Karpas-422 (cell line): ENCODE results near the gene BRI3BP. TPM values are rescaled to one million over a fixed set of nuclear protein-coding genes. Genes with fewer than 3 reads are reported as not detected.

Experiments
- DNase-seq: peaks from one replicate; pipeline ENCODE4 v3.0.0-alpha.2; 2015
- H2AFZ ChIP-seq: fragments of 200-600 bp; sonication (generic); 2 replicates; pipeline ENCODE4 v1.6.1; 2014; ENCODE audit warnings: antibody characterized with exemption, low read length, mixed read lengths
- H3K27ac ChIP-seq: fragments of 200-600 bp; sonication (generic); 2 replicates; pipeline ENCODE4 v1.5.1; 2014; ENCODE audit warnings: mild to moderate bottlenecking, low read length, moderate library complexity
- H3K27me3 ChIP-seq: fragments of 200-600 bp; sonication (generic); 2 replicates; pipeline ENCODE4 v1.6.1; 2014; ENCODE audit warnings: low read length, mixed read lengths
- H3K36me3 ChIP-seq: fragments of 200-600 bp; sonication (generic); 2 replicates; pipeline ENCODE4 v1.6.1; 2014; ENCODE audit warnings: low read length, mixed read lengths; ENCODE audit not compliant: insufficient read depth
- H3K4me1 ChIP-seq: fragments of 200-600 bp; sonication (generic); 2 replicates; pipeline ENCODE4 v1.6.1; 2014; ENCODE audit warnings: mild to moderate bottlenecking, low read length, mixed read lengths
- H3K4me2 ChIP-seq: fragments of 200-600 bp; sonication (generic); 2 replicates; pipeline ENCODE4 v1.6.1; 2014; ENCODE audit warnings: low read length, low read depth, mild to moderate bottlenecking; ENCODE audit not compliant: poor library complexity, severe bottlenecking
- H3K4me3 ChIP-seq: fragments of 200-600 bp; sonication (generic); 2 replicates; pipeline ENCODE4 v1.5.1; 2014; ENCODE audit warnings: mild to moderate bottlenecking, antibody characterized with exemption, low read length, mixed read lengths
- H3K79me2 ChIP-seq: fragments of 200-600 bp; sonication (generic); 2 replicates; pipeline ENCODE4 v1.6.1; 2014; ENCODE audit warnings: mild to moderate bottlenecking, low read length, mixed read lengths
- H3K9ac ChIP-seq: fragments of 200-600 bp; sonication (generic); 2 replicates; pipeline ENCODE4 v1.6.0; 2014; ENCODE audit warnings: low read length
- H3K9me2 ChIP-seq: fragments of 200-600 bp; sonication (generic), shearing (Covaris generic); replicated peaks from 2 replicates; pipeline ENCODE4 v1.6.0; 2014; ENCODE audit warnings: mild to moderate bottlenecking, low read length, moderate library complexity; ENCODE audit not compliant: insufficient read depth
- H3K9me3 ChIP-seq: fragments of 300-700, 200-600 bp; sonication (generic); 2 replicates; pipeline ENCODE4 v1.6.1; 2014; ENCODE audit warnings: low read length, mixed read lengths
- H4K20me1 ChIP-seq: fragments of 200-600 bp; sonication (generic); 2 replicates; pipeline ENCODE4 v1.6.1; 2014; ENCODE audit warnings: mild to moderate bottlenecking, antibody characterized with exemption, low read length, low read depth; ENCODE audit not compliant: insufficient read depth
- total RNA-seq: library from RNA; depleted of rRNA; stranded (reverse); fragments of >200 nt; shearing (Covaris generic); gene quantifications from 2 replicates; pipeline ENCODE4 v1.2.3, GENCODE V29; 2014; ENCODE audit warnings: low replicate concordance; rRNA removed

Gene BRI3BP, protein sequence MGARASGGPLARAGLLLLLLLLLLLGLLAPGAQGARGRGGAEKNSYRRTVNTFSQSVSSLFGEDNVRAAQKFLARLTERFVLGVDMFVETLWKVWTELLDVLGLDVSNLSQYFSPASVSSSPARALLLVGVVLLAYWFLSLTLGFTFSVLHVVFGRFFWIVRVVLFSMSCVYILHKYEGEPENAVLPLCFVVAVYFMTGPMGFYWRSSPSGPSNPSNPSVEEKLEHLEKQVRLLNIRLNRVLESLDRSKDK
- total RNA-seq: 48.9 and 52.9 TPM in 2 replicates

DNA sequence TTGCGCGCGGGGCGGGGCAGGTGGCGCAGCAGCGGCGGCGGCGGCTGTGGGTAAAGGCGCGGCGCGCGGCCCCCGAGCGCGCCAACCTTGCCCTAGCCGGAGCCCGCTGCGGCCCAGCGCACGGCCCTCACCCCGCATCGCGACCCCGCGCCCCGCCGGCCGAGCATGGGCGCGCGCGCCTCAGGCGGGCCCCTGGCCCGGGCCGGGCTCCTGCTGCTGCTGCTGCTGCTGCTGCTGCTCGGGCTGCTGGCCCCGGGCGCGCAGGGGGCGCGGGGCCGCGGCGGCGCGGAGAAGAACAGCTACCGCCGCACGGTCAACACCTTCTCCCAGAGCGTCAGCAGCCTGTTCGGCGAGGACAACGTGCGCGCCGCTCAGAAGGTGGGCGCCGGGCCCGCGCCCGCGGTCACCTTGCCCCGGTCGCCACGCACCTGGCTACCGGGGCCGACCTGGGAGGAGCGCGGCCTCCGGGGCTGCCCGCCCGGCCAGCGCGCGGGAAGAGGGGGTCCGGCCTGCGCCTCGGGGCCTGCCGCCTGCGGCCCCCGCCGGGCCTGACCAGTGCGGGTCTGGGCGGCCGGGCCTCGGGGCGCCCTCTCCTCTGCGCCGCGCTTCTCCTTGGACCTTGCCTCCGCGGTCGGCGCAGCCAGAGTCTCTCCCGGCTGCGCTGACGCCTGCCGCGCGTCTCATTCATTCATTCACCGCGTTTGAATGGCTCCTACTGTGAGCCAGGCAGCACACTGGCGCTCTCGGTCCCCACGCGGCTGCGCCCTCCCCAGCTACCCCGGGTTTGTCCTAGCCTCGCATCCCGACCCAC is at the start of gene BRI3BP:
Gene BRI3BP (plus strand): TSS at position 20 of the 811 bp plus-strand sequence. CDS start 146 bp downstream, at position 166.
- H2AFZ ChIP-seq: peak within 1 kb of the TSS; percentile 66
- peak within 1 kb of the TSS; percentile 99 for H3K27ac ChIP-seq
- DNase-seq: peak; percentile 92
- H3K4me1 ChIP-seq: peaks cover 43% of the 10 kb centered on the region
- peaks cover 12% of the 10 kb centered on the region; the same call in 1 of the 2 replicates for H3K36me3 ChIP-seq
- H3K4me2 ChIP-seq: peak within 1 kb of the TSS; percentile 93
- peak within 1 kb of the TSS; percentile 87 for H3K9ac ChIP-seq
- no peaks in the 10 kb centered on the region for H3K27me3 ChIP-seq
- no peaks in the 10 kb centered on the region for H3K9me2 ChIP-seq
- peak within 1 kb of the TSS; percentile 86 for H3K4me3 ChIP-seq
- H3K79me2 ChIP-seq: peaks cover 46% of the 10 kb centered on the region
- no peaks in the 10 kb centered on the region for H3K9me3 ChIP-seq
- H4K20me1 ChIP-seq: peaks cover 25% of the 10 kb centered on the region

DNA sequence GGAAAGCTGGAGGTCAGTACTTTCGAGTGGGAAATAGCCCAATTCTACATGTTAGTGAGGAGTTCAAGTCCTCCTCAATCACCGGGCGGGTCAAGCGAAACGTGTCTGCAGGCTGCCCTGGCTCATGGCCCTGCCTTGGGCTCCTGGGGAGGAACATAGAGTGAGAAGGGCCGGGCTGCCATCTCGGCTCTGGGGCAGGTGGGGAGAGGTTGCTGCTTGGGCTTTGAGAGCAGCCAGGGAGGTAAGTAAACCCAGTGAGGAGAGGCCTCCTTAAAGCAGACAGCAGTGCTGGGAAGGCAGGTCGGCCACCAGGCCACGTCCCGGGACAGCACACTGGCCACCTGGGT is 47.0 kb upstream of the BRI3BP start:
- Histone ChIP-seq H3K27ac (no peak overlapping the region), H3K9me3 (no peaks in the 10 kb centered on the region), H3K4me3 (no peak overlapping the region), H3K9ac (no peak overlapping the region), H3K79me2 (no peaks in the 10 kb centered on the region), H3K9me2 (no peaks in the 10 kb centered on the region), H3K27me3 (no peaks in the 10 kb centered on the region), H3K4me1 (no peaks in the 10 kb centered on the region), H3K4me2 (no peak overlapping the region), H4K20me1 (0 out of 2 replicates have a peak, but pooled peaks cover 4% of the 10 kb centered on the region), H3K36me3 (peaks cover 6% of the 10 kb centered on the region; the same call in 1 of the 2 replicates), H2AFZ (no peak overlapping the region)
- no peak for DNase-seq

DNA sequence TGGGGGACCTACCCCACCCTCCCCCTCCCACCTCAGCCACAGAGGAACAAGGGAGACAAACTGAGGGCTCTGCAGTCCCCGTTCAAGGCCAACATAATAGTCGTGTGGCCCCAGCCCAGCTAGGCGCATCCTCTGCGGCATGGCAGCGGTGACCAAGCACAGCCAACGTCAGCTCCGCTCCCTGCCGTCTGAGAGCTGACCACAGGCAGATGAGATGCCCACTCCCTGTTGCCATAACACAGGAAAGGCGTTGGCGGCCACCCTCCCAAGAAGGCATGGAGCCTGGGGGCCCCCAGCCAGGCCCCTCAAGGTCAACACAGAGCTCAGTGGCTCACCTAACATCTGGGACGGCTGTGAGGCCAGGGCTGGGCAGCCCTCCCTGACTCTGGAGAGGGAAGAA is 46.4 kb upstream of the BRI3BP start:
- DNase-seq: no peak
- 0 out of 2 replicates have a peak, but pooled peaks cover 4% of the 10 kb centered on the region for H4K20me1 ChIP-seq
- H3K4me2 ChIP-seq: no peak overlapping the region
- H3K9me3 ChIP-seq: no peaks in the 10 kb centered on the region
- H3K4me1 ChIP-seq: no peaks in the 10 kb centered on the region
- no peak overlapping the region for H3K27ac ChIP-seq
- H3K4me3 ChIP-seq: no peak overlapping the region
- H2AFZ ChIP-seq: no peak overlapping the region
- no peaks in the 10 kb centered on the region for H3K27me3 ChIP-seq
- no peaks in the 10 kb centered on the region for H3K9me2 ChIP-seq
- peaks cover 6% of the 10 kb centered on the region; the same call in 1 of the 2 replicates for H3K36me3 ChIP-seq
- H3K9ac ChIP-seq: no peak overlapping the region
- H3K79me2 ChIP-seq: no peaks in the 10 kb centered on the region

DNA sequence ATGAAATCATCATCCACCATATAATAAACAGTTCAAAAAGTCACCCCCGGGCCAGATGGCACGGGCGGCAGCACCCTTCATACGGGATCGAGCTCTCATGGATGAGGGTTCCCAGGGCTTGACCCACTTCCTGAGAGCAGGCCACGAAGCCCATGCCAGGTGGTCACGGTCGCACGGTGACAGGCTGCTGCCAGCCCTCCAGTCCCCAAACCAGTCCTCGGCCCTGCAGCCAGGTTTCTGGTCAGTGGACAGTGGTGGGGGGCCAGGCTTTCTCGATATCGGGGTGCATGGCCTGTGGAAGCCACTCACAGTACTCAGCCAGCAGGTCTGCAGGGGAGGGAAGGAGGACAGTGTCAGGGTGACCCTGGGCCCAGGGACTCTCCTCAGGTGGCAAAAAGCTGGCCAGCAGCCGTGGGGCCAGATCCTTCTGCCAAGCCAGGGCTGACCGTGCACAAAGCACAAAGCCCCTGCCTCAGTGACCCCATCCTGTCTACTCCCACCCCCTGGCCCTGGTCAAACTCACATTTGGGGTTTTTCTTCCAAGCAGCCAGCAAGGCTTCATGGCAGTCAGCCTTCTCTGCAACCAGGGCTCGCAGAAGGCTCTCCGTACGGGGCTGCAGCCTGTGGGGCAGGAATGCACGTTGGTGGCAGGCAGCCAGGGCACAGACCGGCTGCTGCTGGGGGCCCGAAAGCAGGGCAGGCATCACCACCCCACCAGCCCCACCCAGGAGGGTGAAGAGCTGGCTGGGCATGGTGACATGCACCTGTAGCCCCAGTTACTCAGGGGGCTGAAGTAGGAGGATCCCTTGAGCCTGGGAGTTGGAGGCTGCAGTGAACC is 45.7 kb upstream of the BRI3BP start:
- Histone ChIP-seq H3K27ac (no peak overlapping the region), H3K4me1 (no peaks in the 10 kb centered on the region), H3K36me3 (peaks cover 6% of the 10 kb centered on the region; the same call in 1 of the 2 replicates), H3K79me2 (no peaks in the 10 kb centered on the region), H3K27me3 (no peaks in the 10 kb centered on the region), H3K4me3 (no peak overlapping the region), H3K9me3 (no peaks in the 10 kb centered on the region), H4K20me1 (0 out of 2 replicates have a peak, but pooled peaks cover 4% of the 10 kb centered on the region), H2AFZ (no peak overlapping the region), H3K4me2 (no peak overlapping the region), H3K9ac (no peak overlapping the region), H3K9me2 (no peaks in the 10 kb centered on the region)
- no peak for DNase-seq

DNA sequence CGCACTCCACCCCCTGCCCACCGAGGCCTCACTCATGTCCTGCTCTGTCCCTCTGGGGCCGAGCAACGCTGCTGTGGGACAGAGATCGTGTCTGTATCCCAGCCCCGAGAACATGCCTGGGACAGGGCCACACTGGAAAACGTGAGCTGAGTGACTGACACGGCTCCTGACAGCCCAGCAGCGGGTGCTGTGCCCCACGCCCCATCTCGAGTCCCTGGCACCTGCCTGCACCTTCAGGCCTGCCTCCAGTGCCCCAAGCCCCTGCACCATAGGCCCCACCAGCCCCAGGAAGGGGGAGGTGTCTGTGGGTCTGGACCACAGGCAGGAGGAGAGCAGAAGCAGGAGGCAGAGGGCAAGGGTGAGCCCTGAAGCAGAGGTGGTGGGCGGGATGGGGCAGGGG is 44.4 kb upstream of the BRI3BP start:
- Histone ChIP-seq H3K4me2 (no peak overlapping the region), H4K20me1 (0 out of 2 replicates have a peak, but pooled peaks cover 4% of the 10 kb centered on the region), H3K9me2 (no peaks in the 10 kb centered on the region), H2AFZ (no peak overlapping the region), H3K79me2 (no peaks in the 10 kb centered on the region), H3K27ac (no peak overlapping the region), H3K27me3 (no peaks in the 10 kb centered on the region), H3K4me3 (no peak overlapping the region), H3K4me1 (no peaks in the 10 kb centered on the region), H3K9ac (no peak overlapping the region), H3K36me3 (peaks cover 6% of the 10 kb centered on the region; the same call in 1 of the 2 replicates), H3K9me3 (no peaks in the 10 kb centered on the region)
- no peak for DNase-seq

DNA sequence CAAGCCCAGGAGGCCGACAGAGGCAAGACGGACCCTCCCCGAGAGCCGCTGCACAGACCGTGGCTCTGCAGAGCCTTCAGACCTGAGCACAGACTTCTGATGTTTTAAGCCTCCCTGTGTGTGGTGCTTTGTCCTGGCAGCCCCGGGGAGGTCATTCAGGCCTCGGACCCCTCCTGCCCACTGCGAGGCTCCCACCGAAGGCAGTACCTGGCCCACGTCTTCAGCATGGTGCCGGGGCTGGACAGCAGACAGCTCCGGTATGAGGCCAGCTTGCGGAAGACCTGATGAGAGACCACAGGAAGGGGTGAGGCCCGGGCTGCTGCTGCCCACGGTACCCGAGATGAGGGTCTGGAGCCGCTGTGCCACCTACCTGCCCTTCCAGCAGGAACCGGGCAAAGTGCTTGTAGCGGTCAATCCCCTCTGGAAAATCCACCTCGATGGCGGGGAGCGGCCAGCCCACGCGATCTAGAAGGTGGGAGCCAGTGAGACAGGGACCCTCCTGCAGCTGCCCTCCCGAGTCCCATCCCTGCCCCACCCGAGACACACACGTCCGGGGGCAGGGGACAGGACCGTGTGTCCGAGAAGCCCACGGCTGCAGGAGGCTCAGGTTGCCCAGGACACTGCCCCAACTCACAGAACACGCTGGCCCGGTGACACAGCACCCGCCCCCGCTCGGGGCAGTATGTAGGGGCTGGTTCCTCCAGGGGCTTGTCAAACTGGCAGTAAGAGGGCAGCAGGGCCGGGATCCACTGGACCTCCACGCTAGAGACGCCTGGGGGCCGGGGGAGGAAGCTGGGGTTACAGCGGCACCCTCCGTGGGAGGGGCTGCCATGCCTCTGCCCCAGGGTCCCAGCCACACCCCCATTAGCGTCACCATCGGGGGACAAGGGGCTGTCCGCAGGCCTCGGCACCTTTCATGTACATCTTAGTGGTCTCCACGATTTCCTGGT is 43.4 kb upstream of the BRI3BP start:
- no peak for DNase-seq
- Histone ChIP-seq H3K9me3 (no peaks in the 10 kb centered on the region), H3K79me2 (no peaks in the 10 kb centered on the region), H3K4me2 (no peak overlapping the region), H3K36me3 (peaks cover 11% of the 10 kb centered on the region), H3K27ac (no peak overlapping the region), H3K9ac (no peak overlapping the region), H4K20me1 (0 out of 2 replicates have a peak, but pooled peaks cover 4% of the 10 kb centered on the region), H2AFZ (no peak overlapping the region), H3K27me3 (no peaks in the 10 kb centered on the region), H3K4me3 (no peak overlapping the region), H3K4me1 (no peaks in the 10 kb centered on the region), H3K9me2 (no peaks in the 10 kb centered on the region)

DNA sequence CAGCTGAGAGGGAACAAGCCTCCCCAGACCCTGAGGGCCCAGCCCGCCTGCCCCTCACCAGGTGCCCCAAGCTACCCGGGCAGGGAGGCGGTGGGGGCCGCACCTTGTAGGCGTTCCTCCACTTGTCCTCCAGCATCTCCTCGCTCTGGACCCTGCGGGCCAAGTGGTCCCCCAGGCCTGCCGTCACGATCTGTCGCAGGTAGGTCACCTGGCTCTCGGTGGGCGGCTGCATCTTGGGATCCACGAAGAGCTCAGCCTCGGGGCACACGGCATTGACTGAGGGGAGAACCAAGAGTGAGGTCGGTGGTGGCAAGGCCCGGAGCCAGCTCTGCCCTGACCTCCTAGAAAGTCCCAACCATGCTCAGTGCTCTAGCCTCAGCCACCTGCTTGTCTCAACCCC is 41.1 kb upstream of the BRI3BP start:
- Histone ChIP-seq H2AFZ (no peak overlapping the region), H3K4me2 (no peak overlapping the region)

More for the DNA sequence above, 41.1 kb upstream of the BRI3BP start:
- no peaks in the 10 kb centered on the region for H3K9me2 ChIP-seq
- no peaks in the 10 kb centered on the region for H3K4me1 ChIP-seq
- H3K36me3 ChIP-seq: peaks cover 10% of the 10 kb centered on the region
- no peak overlapping the region for H3K4me3 ChIP-seq
- no peak for DNase-seq
- no peak overlapping the region for H3K9ac ChIP-seq
- no peaks in the 10 kb centered on the region for H3K79me2 ChIP-seq
- no peaks in the 10 kb centered on the region for H3K9me3 ChIP-seq
- no peaks in the 10 kb centered on the region for H3K27me3 ChIP-seq
- H3K27ac ChIP-seq: no peak overlapping the region
- 0 out of 2 replicates have a peak, but pooled peaks cover 4% of the 10 kb centered on the region for H4K20me1 ChIP-seq
